Neural cell (in vitro differentiated cells): ENCODE measurements around the gene GPC5.

Experiments
- EP300 ChIP-seq: fragments of 450-650 bp; conservative IDR thresholded peaks from 2 replicates; pipeline ENCODE4 v1.6.1; 2014; ENCODE audit warnings: antibody characterized with exemption, mild to moderate bottlenecking, moderate library complexity; ENCODE audit not compliant: poor library complexity, severe bottlenecking
- EZH2 ChIP-seq: fragments of 200-600, 300-800 bp; shearing (Covaris generic), sonication (generic); IDR thresholded peaks from 2 replicates; pipeline ENCODE4 v1.6.1; 2014; ENCODE audit warnings: antibody characterized with exemption, low read length, borderline replicate concordance, mild to moderate bottlenecking; ENCODE audit not compliant: insufficient read depth, poor library complexity, severe bottlenecking
- MXI1 ChIP-seq: fragments of 450-650 bp; conservative IDR thresholded peaks from 2 replicates; pipeline ENCODE4 v1.6.1; 2014; ENCODE audit warnings: antibody characterized with exemption, mild to moderate bottlenecking; ENCODE audit not compliant: poor library complexity, severe bottlenecking
- POLR2AphosphoS5 ChIP-seq: IDR thresholded peaks from 2 replicates; pipeline ENCODE4 v1.6.1; 2012
- RAD21 ChIP-seq: fragments of 450-650 bp; conservative IDR thresholded peaks from 2 replicates; pipeline ENCODE4 v1.6.1; 2014; ENCODE audit warnings: antibody characterized with exemption, mild to moderate bottlenecking, moderate library complexity
- SMC3 ChIP-seq: fragments of 450-650 bp; conservative IDR thresholded peaks from 2 replicates; pipeline ENCODE4 v1.6.1; 2014; ENCODE audit warnings: antibody characterized with exemption, mild to moderate bottlenecking, moderate library complexity; ENCODE audit not compliant: poor library complexity
- TAF1 ChIP-seq: IDR thresholded peaks from 2 replicates; pipeline ENCODE4 v1.6.1; 2012; ENCODE audit warnings: low read depth
- TF ChIP-seq, protein P1 (sequence below): fragments of 450-650 bp; IDR thresholded peaks from 2 replicates; pipeline ENCODE4 v1.5.1; 2014; ENCODE audit warnings: antibody characterized with exemption, mild to moderate bottlenecking, moderate library complexity; ENCODE audit not compliant: poor library complexity, severe bottlenecking
- TF ChIP-seq, protein P2 (sequence below): IDR thresholded peaks from 2 replicates; pipeline ENCODE4 v1.6.1; 2012; ENCODE audit warnings: borderline replicate concordance

DNA sequence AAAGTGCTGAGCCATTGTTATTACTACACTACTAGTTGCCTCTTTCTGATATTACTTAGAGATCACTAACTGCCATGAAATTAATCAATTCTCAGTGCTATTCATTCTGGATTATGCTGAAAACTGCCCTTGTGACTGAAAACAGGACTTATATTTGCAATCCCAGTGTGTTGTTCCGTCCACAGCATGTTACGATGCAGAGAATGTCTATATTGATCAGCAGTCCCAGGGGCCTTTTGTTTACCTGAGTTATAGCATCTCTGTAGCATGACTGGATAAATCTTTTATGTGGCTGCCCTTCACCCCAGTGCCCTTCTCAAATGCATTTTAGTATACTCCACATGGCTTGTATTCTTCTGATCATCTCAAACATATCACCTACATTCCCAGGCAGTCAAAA, 251.0 kb downstream of the GPC5 start:
- TF ChIP-seq, protein P1, sequence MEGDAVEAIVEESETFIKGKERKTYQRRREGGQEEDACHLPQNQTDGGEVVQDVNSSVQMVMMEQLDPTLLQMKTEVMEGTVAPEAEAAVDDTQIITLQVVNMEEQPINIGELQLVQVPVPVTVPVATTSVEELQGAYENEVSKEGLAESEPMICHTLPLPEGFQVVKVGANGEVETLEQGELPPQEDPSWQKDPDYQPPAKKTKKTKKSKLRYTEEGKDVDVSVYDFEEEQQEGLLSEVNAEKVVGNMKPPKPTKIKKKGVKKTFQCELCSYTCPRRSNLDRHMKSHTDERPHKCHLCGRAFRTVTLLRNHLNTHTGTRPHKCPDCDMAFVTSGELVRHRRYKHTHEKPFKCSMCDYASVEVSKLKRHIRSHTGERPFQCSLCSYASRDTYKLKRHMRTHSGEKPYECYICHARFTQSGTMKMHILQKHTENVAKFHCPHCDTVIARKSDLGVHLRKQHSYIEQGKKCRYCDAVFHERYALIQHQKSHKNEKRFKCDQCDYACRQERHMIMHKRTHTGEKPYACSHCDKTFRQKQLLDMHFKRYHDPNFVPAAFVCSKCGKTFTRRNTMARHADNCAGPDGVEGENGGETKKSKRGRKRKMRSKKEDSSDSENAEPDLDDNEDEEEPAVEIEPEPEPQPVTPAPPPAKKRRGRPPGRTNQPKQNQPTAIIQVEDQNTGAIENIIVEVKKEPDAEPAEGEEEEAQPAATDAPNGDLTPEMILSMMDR, result no peak
- no peak for TF ChIP-seq POLR2AphosphoS5
- no peak for TF ChIP-seq SMC3
- TF ChIP-seq MXI1, result no peak
- no peak for TF ChIP-seq EZH2
- no peak for TF ChIP-seq TAF1
- TF ChIP-seq EP300, result no peak
- TF ChIP-seq, protein P2, sequence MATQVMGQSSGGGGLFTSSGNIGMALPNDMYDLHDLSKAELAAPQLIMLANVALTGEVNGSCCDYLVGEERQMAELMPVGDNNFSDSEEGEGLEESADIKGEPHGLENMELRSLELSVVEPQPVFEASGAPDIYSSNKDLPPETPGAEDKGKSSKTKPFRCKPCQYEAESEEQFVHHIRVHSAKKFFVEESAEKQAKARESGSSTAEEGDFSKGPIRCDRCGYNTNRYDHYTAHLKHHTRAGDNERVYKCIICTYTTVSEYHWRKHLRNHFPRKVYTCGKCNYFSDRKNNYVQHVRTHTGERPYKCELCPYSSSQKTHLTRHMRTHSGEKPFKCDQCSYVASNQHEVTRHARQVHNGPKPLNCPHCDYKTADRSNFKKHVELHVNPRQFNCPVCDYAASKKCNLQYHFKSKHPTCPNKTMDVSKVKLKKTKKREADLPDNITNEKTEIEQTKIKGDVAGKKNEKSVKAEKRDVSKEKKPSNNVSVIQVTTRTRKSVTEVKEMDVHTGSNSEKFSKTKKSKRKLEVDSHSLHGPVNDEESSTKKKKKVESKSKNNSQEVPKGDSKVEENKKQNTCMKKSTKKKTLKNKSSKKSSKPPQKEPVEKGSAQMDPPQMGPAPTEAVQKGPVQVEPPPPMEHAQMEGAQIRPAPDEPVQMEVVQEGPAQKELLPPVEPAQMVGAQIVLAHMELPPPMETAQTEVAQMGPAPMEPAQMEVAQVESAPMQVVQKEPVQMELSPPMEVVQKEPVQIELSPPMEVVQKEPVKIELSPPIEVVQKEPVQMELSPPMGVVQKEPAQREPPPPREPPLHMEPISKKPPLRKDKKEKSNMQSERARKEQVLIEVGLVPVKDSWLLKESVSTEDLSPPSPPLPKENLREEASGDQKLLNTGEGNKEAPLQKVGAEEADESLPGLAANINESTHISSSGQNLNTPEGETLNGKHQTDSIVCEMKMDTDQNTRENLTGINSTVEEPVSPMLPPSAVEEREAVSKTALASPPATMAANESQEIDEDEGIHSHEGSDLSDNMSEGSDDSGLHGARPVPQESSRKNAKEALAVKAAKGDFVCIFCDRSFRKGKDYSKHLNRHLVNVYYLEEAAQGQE, result no peak
- TF ChIP-seq RAD21, result no peak
